GM10266 (cell line): ENCODE results near the gene RUSC1.

Source experiments
- DNase-seq: peaks from one replicate; pipeline ENCODE4 v3.0.0; 2012; ENCODE audit errors: extremely low spot score
- CTCF ChIP-seq: IDR thresholded peaks from 2 replicates; pipeline ENCODE4 v1.5.1; 2012; ENCODE audit warnings: mild to moderate bottlenecking, low read depth; ENCODE audit not compliant: control insufficient read depth, insufficient read depth; ENCODE audit errors: missing control alignments

Gene RUSC1

DNA sequence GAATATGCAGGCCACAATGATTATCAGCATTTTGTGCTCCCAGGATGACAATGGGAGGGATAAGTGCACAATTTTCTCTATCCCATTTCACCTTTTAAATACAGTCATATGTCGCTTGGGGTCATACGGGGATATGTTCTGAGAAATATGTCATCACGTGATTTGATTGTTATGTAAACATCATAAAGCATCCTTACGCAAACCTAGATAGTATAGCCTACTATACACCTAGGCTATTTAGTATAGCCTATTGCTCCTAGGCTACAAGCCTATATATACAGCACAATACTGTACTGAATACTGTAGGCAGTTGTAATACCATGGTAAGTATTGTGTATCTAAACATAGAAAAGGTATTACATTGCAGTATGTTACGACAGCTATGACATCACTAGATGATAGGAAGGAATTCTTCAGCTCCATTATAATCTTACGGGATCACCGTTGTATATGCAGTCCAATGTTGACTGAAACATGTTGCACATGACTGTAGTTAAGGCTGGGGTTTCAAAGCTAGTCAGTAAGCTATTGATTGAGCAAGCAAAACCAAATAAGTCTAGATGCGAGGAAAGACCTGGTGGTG lies 18.9 kb downstream of the RUSC1 start:
- no peak for TF ChIP-seq CTCF
- DNase-seq = no peak

- DNase-seq = no peak
- no peak for TF ChIP-seq CTCF
Observed at GRCh38 chr1:155342842-155343241, 22.1 kb downstream of the RUSC1 start.

- DNase-seq = no peak
- no peak for TF ChIP-seq CTCF
Observed at GRCh38 chr1:155352631-155353030, 31.9 kb downstream of the RUSC1 start.

DNA sequence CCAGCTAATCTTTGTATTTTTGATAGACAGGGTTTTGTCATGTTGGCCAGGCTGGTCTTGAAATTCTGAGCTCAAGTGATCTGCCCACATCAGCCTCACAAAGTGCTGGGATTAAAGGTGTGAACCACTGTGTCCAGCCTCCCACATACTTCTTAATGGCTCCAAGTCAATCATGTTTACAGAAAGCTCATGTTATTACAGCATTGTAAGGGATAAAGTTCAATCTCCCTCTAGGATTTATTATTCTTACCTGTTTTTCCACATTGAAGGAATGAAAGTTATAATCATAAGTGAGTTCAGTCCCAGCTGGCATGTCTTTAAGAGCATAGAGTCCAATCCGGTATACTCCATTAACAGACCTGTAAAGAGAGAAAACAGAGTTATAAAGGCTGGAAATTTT lies 39.4 kb downstream of the RUSC1 start:
- no peak for DNase-seq
- no peak for TF ChIP-seq CTCF

- DNase-seq = no peak
Observed at GRCh38 chr1:155379180-155379579, 58.5 kb downstream of the RUSC1 start.

GRCh38 chr1:155379631-155380090 lies 59.0 kb downstream of the RUSC1 start:
- no peak for TF ChIP-seq CTCF
- DNase-seq = no peak

More at GRCh38 chr1:155379180-155379579, 58.5 kb downstream of the RUSC1 start:
- TF ChIP-seq CTCF = no peak
